MM.1S (cell line): ENCODE results near the gene SPTLC3.

Experiments used
- EZH2 ChIP-seq: fragments of 300-600 bp; sonication (generic); optimal IDR thresholded peaks from 2 replicates; pipeline ENCODE3; 2017; ENCODE audit warnings: low read depth, mild to moderate bottlenecking, antibody characterized with exemption, low read length, mixed read lengths
- EZH2phosphoT487 ChIP-seq: fragments of 300-600 bp; sonication (generic); IDR thresholded peaks from 2 replicates; pipeline ENCODE4 v1.6.1; 2018; ENCODE audit warnings: antibody characterized with exemption, low read length
- TF ChIP-seq, protein P1 (sequence below): fragments of 300-600 bp; sonication (generic); IDR thresholded peaks from 2 replicates; pipeline ENCODE4 v1.5.1; 2016; ENCODE audit warnings: antibody characterized with exemption, low read length, mixed read lengths

DNA sequence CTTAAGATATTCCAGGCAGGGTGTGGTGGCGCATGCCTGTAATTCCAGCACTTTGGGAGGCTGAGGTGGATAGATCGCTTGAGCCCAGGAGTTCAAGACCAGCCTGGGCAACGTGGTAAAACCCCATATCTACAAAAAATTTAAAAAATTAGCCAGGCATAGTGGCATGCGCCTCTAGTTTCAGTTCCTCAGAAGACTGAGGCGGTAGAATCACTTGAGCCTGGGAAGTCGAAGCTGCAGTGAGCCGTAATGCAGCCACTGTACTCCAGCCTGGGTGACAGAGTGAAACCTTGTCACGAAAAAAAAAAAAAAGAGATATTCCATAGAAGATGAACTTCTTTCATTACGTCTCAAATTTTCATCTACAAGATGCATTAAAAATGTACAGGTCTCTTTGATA, 165.6 kb downstream of the SPTLC3 start:
- TF ChIP-seq, protein P1, sequence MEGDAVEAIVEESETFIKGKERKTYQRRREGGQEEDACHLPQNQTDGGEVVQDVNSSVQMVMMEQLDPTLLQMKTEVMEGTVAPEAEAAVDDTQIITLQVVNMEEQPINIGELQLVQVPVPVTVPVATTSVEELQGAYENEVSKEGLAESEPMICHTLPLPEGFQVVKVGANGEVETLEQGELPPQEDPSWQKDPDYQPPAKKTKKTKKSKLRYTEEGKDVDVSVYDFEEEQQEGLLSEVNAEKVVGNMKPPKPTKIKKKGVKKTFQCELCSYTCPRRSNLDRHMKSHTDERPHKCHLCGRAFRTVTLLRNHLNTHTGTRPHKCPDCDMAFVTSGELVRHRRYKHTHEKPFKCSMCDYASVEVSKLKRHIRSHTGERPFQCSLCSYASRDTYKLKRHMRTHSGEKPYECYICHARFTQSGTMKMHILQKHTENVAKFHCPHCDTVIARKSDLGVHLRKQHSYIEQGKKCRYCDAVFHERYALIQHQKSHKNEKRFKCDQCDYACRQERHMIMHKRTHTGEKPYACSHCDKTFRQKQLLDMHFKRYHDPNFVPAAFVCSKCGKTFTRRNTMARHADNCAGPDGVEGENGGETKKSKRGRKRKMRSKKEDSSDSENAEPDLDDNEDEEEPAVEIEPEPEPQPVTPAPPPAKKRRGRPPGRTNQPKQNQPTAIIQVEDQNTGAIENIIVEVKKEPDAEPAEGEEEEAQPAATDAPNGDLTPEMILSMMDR = no peak
- TF ChIP-seq EZH2 (no peak), EZH2phosphoT487 (no peak)
